Measurements from ENCODE around the gene HMGB3. TPM values are rescaled to one million over a fixed set of nuclear protein-coding genes. Genes with fewer than 3 reads are reported as not detected.
A peak's percentile ranks its signal among the peaks of the same experiment; 100 is the strongest.

Gene HMGB3
- polyA plus RNA-seq (2012; ENCODE audit: missing spikeins), result 51.6 TPM

GRCh38 chrX:150982788-150983520 is at the start of gene HMGB3:
Gene HMGB3 (plus strand): TSS chrX:150983335. CDS start chrX:150985600, 2,265 bp downstream.
- FAIRE-seq (peak; percentile 85), DNase-seq (ENCODE audit: insufficient read length) (peak; percentile 73)
- TF ChIP-seq POLR2A (IDR thresholded peaks at IDR 0.05; ENCODE audit: low read depth, low read length) (peak; percentile 39; the same call in 1 of the 2 replicates), TAF1 (IDR thresholded peaks at IDR 0.05; ENCODE audit: borderline replicate concordance, low read depth, low read length) (no peak), POLR2AphosphoS5 (IDR thresholded peaks at IDR 0.05; ENCODE audit: low read depth, low read length) (no peak)

GRCh38 chrX:150933945-150934350 is 49.2 kb upstream of the HMGB3 start:
- FAIRE-seq (no peak), DNase-seq (ENCODE audit: insufficient read length) (no peak)
- TF ChIP-seq POLR2AphosphoS5 (IDR thresholded peaks at IDR 0.05; ENCODE audit: low read depth, low read length) (no peak), TAF1 (IDR thresholded peaks at IDR 0.05; ENCODE audit: borderline replicate concordance, low read depth, low read length) (no peak), POLR2A (IDR thresholded peaks at IDR 0.05; ENCODE audit: low read depth, low read length) (no peak)

GRCh38 chrX:150934453-150934852 is 48.7 kb upstream of the HMGB3 start:
- DNase-seq (ENCODE audit: insufficient read length), result no peak
- FAIRE-seq, result no peak
- no peak for TF ChIP-seq POLR2AphosphoS5 (IDR thresholded peaks at IDR 0.05; ENCODE audit: low read depth, low read length)
- TF ChIP-seq POLR2A (IDR thresholded peaks at IDR 0.05; ENCODE audit: low read depth, low read length), result no peak
- no peak for TF ChIP-seq TAF1 (IDR thresholded peaks at IDR 0.05; ENCODE audit: borderline replicate concordance, low read depth, low read length)

- DNase-seq (ENCODE audit: insufficient read length) (no peak), FAIRE-seq (no peak)
- TF ChIP-seq POLR2AphosphoS5 (IDR thresholded peaks at IDR 0.05; ENCODE audit: low read depth, low read length) (no peak), POLR2A (IDR thresholded peaks at IDR 0.05; ENCODE audit: low read depth, low read length) (no peak), TAF1 (IDR thresholded peaks at IDR 0.05; ENCODE audit: borderline replicate concordance, low read depth, low read length) (no peak)
Observed at GRCh38 chrX:150935467-150935866, 47.7 kb upstream of the HMGB3 start.

GRCh38 chrX:150936556-150936955 is 46.6 kb upstream of the HMGB3 start:
- no peak for TF ChIP-seq TAF1 (IDR thresholded peaks at IDR 0.05; ENCODE audit: borderline replicate concordance, low read depth, low read length)
- no peak for TF ChIP-seq POLR2A (IDR thresholded peaks at IDR 0.05; ENCODE audit: low read depth, low read length)
- no peak for TF ChIP-seq POLR2AphosphoS5 (IDR thresholded peaks at IDR 0.05; ENCODE audit: low read depth, low read length)
- DNase-seq (ENCODE audit: insufficient read length) (no peak), FAIRE-seq (no peak)

GRCh38 chrX:150940844-150941495 is 42.2 kb upstream of the HMGB3 start:
- no peak for TF ChIP-seq TAF1 (IDR thresholded peaks at IDR 0.05; ENCODE audit: borderline replicate concordance, low read depth, low read length)
- TF ChIP-seq POLR2AphosphoS5 (IDR thresholded peaks at IDR 0.05; ENCODE audit: low read depth, low read length), result no peak
- TF ChIP-seq POLR2A (IDR thresholded peaks at IDR 0.05; ENCODE audit: low read depth, low read length), result no peak
- DNase-seq (ENCODE audit: insufficient read length), result no peak
- FAIRE-seq, result no peak

- DNase-seq (ENCODE audit: insufficient read length) (no peak), FAIRE-seq (no peak)
- no peak for TF ChIP-seq TAF1 (IDR thresholded peaks at IDR 0.05; ENCODE audit: borderline replicate concordance, low read depth, low read length)
- TF ChIP-seq POLR2AphosphoS5 (IDR thresholded peaks at IDR 0.05; ENCODE audit: low read depth, low read length), result no peak
- no peak for TF ChIP-seq POLR2A (IDR thresholded peaks at IDR 0.05; ENCODE audit: low read depth, low read length)
Observed at GRCh38 chrX:150941580-150941979, 41.6 kb upstream of the HMGB3 start.

- no peak for DNase-seq (ENCODE audit: insufficient read length)
- no peak for FAIRE-seq
- TF ChIP-seq TAF1 (IDR thresholded peaks at IDR 0.05; ENCODE audit: borderline replicate concordance, low read depth, low read length) (no peak), POLR2A (IDR thresholded peaks at IDR 0.05; ENCODE audit: low read depth, low read length) (no peak), POLR2AphosphoS5 (IDR thresholded peaks at IDR 0.05; ENCODE audit: low read depth, low read length) (no peak)
Observed at GRCh38 chrX:150942942-150943594, 40.1 kb upstream of the HMGB3 start.

GRCh38 chrX:150944233-150944632 is 38.9 kb upstream of the HMGB3 start:
- no peak for TF ChIP-seq TAF1 (IDR thresholded peaks at IDR 0.05; ENCODE audit: borderline replicate concordance, low read depth, low read length)
- TF ChIP-seq POLR2AphosphoS5 (IDR thresholded peaks at IDR 0.05; ENCODE audit: low read depth, low read length), result no peak
- no peak for TF ChIP-seq POLR2A (IDR thresholded peaks at IDR 0.05; ENCODE audit: low read depth, low read length)
- no peak for FAIRE-seq
- no peak for DNase-seq (ENCODE audit: insufficient read length)

GRCh38 chrX:150954951-150955350 is 28.2 kb upstream of the HMGB3 start:
- TF ChIP-seq POLR2AphosphoS5 (IDR thresholded peaks at IDR 0.05; ENCODE audit: low read depth, low read length) (no peak), POLR2A (IDR thresholded peaks at IDR 0.05; ENCODE audit: low read depth, low read length) (no peak), TAF1 (IDR thresholded peaks at IDR 0.05; ENCODE audit: borderline replicate concordance, low read depth, low read length) (no peak)
- DNase-seq (ENCODE audit: insufficient read length), result no peak
- FAIRE-seq, result no peak

- DNase-seq (ENCODE audit: insufficient read length), result no peak
- no peak for FAIRE-seq
- TF ChIP-seq TAF1 (IDR thresholded peaks at IDR 0.05; ENCODE audit: borderline replicate concordance, low read depth, low read length) (no peak), POLR2AphosphoS5 (IDR thresholded peaks at IDR 0.05; ENCODE audit: low read depth, low read length) (no peak), POLR2A (IDR thresholded peaks at IDR 0.05; ENCODE audit: low read depth, low read length) (no peak)
Observed at GRCh38 chrX:150955590-150955989, 27.5 kb upstream of the HMGB3 start.
